COLO668 (cell line): ENCODE measurements around the gene IL7R.

ENCODE experiments used
- DNase-seq: peaks from one replicate; lab custom pipeline; 2025; ENCODE audit not compliant: unreplicated experiment; lab: John Stamatoyannopoulos, UW

The IL7R gene

GRCh38 chr5:35903631-35904203, 47.0 kb downstream of the IL7R start:
- no peak for DNase-seq

GRCh38 chr5:35904443-35905132, 47.9 kb downstream of the IL7R start:
- DNase-seq: no peak

DNA sequence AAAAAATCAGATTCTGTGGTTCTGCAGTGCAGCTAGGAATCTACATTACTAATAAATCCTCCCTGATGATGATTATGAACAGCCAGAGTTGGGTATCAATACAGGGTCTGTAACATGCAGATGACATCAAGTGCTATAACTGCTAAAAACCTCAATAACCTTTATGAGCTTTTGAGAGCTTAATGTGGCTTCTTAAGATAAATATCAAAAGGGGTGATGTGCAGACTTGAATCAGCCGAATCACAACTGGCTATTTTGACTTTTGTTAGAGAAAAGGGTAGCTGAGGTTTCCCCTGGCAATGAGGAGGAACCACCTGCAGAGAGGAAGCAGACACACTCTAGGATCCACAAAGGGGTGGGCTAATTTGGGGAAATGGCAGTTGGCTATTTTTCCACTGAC, 51.5 kb downstream of the IL7R start:
- no peak for DNase-seq

GRCh38 chr5:35908814-35909213, 52.1 kb downstream of the IL7R start:
- no peak for DNase-seq

- DNase-seq: no peak
Observed at GRCh38 chr5:35919191-35919590, 62.5 kb downstream of the IL7R start.

- DNase-seq: no peak
Observed at GRCh38 chr5:35920890-35921289, 64.2 kb downstream of the IL7R start.

DNA sequence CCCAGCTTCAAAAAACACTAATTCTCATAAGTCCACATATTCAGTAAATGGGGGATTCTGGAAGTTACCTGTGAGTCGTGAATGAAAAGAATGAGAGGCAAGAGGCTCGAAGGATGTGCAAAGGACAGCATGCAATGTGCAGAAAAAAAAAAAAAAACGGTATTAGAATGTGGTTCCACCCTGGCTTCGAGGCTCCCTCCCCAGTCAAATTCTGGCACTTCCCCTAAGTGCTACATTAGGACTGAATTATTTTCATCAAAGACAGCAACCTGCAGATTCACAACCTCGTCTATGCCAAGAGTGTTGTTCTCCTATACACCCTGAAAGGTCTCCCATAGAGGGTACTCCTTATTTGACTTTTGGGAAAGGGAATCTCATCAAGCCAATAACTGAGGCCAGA, 65.2 kb downstream of the IL7R start:
- DNase-seq: no peak

DNA sequence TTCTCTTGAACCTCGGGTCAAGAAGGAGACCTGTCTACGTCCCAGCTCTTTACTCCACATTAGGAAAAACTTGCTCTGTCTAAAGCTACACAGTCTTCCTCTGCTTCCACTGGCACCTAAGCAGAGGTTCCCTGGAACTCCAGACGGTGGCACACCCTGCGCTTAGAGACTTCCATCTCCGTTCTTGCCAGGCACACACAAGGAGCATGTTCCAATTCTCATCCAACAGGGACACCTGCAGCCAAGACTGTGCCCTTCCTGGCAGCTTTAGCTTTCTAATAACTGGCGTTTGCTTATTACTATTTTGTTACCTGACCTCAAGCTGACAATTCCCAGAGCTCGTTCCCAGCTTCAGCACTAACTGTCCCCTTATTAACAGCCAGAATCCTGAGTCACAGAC, 65.8 kb downstream of the IL7R start:
- DNase-seq: no peak

DNA sequence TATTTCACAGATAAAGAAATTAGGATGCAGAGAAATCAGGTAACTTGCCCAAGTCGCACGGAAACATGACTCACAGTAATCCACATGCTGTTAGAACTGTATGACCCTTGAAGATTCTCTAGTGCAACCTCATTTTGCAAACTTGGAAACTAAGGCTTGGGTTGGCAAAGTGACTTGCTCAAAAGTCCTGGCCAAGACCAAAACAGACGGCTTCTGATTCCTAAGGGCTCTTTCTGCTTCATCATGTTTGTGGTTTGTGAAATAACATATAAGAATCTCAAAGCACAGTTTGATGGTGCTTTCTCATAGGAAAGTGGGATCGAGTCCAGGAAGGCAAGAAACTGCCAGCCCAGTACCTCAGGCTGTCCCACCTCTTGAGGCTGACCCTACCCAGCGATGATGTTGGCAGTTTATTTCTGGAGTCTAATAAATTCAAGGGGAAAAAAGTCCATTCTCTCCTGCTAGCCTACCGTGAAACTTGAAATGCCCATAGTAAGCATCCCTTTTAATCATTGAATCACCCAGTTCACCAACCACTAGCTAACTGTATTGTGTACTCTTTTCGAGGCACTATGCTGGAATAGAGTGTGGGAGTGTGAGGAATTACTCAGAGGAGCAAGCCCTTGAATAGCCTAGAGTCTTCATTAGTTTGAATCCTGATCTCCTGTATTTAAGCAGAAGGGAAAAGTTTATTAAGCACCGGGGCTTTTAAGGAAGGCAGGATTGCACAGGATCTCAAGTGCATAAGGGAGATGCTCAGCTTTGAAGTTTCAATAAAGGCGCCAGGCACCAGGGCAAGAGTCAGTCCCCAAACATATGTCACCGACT, 67.6 kb downstream of the IL7R start:
- no peak for DNase-seq

- peak; percentile 52 for DNase-seq
Observed at GRCh38 chr5:35924950-35925722, 68.4 kb downstream of the IL7R start.

GRCh38 chr5:35926389-35927051, 69.8 kb downstream of the IL7R start:
- peak; percentile 48 for DNase-seq
